Neural progenitor cell (in vitro differentiated cells): ENCODE results near the gene ZSCAN10. TPM values are rescaled to one million over a fixed set of nuclear protein-coding genes. Genes with fewer than 3 reads are reported as not detected.

Source experiments
- DNase-seq: peaks from one replicate; pipeline ENCODE4 v3.0.0-alpha.2; 2016; ENCODE audit warnings: low spot score
- H2AFZ ChIP-seq: fragments of 200-600 bp; sonication (generic); replicated peaks from 2 replicates; pipeline ENCODE4 v1.6.1; 2016; ENCODE audit warnings: antibody characterized with exemption
- H3F3A ChIP-seq: fragments of 200-600 bp; sonication (generic); 2 replicates; pipeline ENCODE4 v1.6.1; 2016; ENCODE audit warnings: antibody characterized with exemption, low read depth
- H3K27ac ChIP-seq: fragments of 200-600 bp; sonication (generic); 2 replicates; pipeline ENCODE4 v1.5.1; 2016; ENCODE audit warnings: mild to moderate bottlenecking
- H3K27me3 ChIP-seq: fragments of 200-600 bp; sonication (generic); 2 replicates; pipeline ENCODE4 v1.6.1; 2016; ENCODE audit warnings: mild to moderate bottlenecking, moderate library complexity
- H3K36me3 ChIP-seq: fragments of 200-600 bp; sonication (generic); 2 replicates; pipeline ENCODE4 v1.5.1; 2016
- H3K4me1 ChIP-seq: fragments of 200-600 bp; sonication (generic); 2 replicates; pipeline ENCODE4 v1.6.1; 2016; ENCODE audit warnings: mixed run types
- H3K4me2 ChIP-seq: fragments of 200-600 bp; sonication (generic); 2 replicates; pipeline ENCODE4 v1.6.1; 2016
- H3K4me3 ChIP-seq: fragments of 200-600 bp; sonication (generic); 2 replicates; pipeline ENCODE4 v1.5.1; 2016
- H3K79me2 ChIP-seq: fragments of 200-600 bp; sonication (generic); 2 replicates; pipeline ENCODE4 v1.6.1; 2016; ENCODE audit warnings: low read depth
- H3K9ac ChIP-seq: fragments of 200-600 bp; sonication (generic); 2 replicates; pipeline ENCODE4 v1.6.1; 2016
- H3K9me3 ChIP-seq: fragments of 200-600 bp; sonication (generic); 2 replicates; pipeline ENCODE4 v1.5.1; 2016; ENCODE audit warnings: low read depth
- H4K20me1 ChIP-seq: fragments of 200-600 bp; sonication (generic); 2 replicates; pipeline ENCODE4 v1.6.1; 2016; ENCODE audit warnings: low read depth
- H3K27ac Mint-ChIP-seq: 3 replicates; pipeline ENCODE4 v1.8.0; 2021; ENCODE audit warnings: mixed read lengths
- H3K27me3 Mint-ChIP-seq: 2 replicates; pipeline ENCODE4 v1.8.0; 2022; ENCODE audit warnings: low read depth, mild to moderate bottlenecking, inconsistent platforms, moderate library complexity, mixed read lengths; ENCODE audit not compliant: insufficient read depth
- H3K36me3 Mint-ChIP-seq: 3 replicates; pipeline ENCODE4 v1.8.0; 2021; ENCODE audit warnings: mixed read lengths
- H3K4me1 Mint-ChIP-seq: 3 replicates; pipeline ENCODE4 v1.8.0; 2021; ENCODE audit warnings: mixed read lengths
- H3K4me3 Mint-ChIP-seq: 3 replicates; pipeline ENCODE4 v1.8.0; 2021; ENCODE audit warnings: mild to moderate bottlenecking, moderate library complexity, mixed read lengths
- H3K9me3 Mint-ChIP-seq: 3 replicates; pipeline ENCODE4 v1.8.0; 2020; ENCODE audit warnings: mixed read lengths
- CTCF ChIP-seq: fragments of 200-600 bp; sonication (generic); IDR thresholded peaks from 2 replicates; pipeline ENCODE4 v1.5.1; 2017; ENCODE audit warnings: antibody characterized with exemption, mild to moderate bottlenecking
- EZH2 ChIP-seq: fragments of 200-600 bp; sonication (generic); IDR thresholded peaks from 2 replicates; pipeline ENCODE4 v1.6.1; 2017; ENCODE audit warnings: antibody characterized with exemption, mild to moderate bottlenecking, moderate library complexity
- EZH2phosphoT487 ChIP-seq: fragments of 200-600 bp; sonication (generic); IDR thresholded peaks from 2 replicates; pipeline ENCODE4 v1.6.1; 2017; ENCODE audit warnings: antibody characterized with exemption
- total RNA-seq: library from RNA; depleted of rRNA; stranded (reverse); fragments of >200 nt; gene quantifications from 2 replicates; pipeline ENCODE4 v1.2.3, GENCODE V29; 2015; ENCODE audit warnings: low replicate concordance

The ZSCAN10 gene
- total RNA-seq, 1 donor from 2014 or later = 5.4 TPM

GRCh38 chr16:3066440-3066748 is 32.7 kb downstream of the ZSCAN10 start:
- Histone ChIP-seq H3K4me1 (no peaks in the 10 kb centered on the region), H3K27ac (no peak overlapping the region), H3K9ac (no peak overlapping the region), H4K20me1 (no peaks in the 10 kb centered on the region), H3K36me3 (no peaks in the 10 kb centered on the region), H3K27me3 (peaks cover 5% of the 10 kb centered on the region), H2AFZ (no peak overlapping the region), H3K4me2 (no peak overlapping the region), H3K4me3 (no peak overlapping the region), H3K79me2 (no peaks in the 10 kb centered on the region), H3K9me3 (no peaks in the 10 kb centered on the region), H3F3A (no peaks in the 10 kb centered on the region)
- Mint-ChIP-seq H3K9me3 (no peaks in the 10 kb centered on the region), H3K27ac (no peak overlapping the region), H3K27me3 (peaks cover 10% of the 10 kb centered on the region), H3K36me3 (no peaks in the 10 kb centered on the region), H3K4me1 (no peaks in the 10 kb centered on the region), H3K4me3 (no peak overlapping the region)
- no peak for DNase-seq
- TF ChIP-seq CTCF (no peak), EZH2phosphoT487 (no peak), EZH2 (no peak)

- H3K9me3 ChIP-seq = no peaks in the 10 kb centered on the region
- DNase-seq = no peak
- no peaks in the 10 kb centered on the region for H3F3A ChIP-seq
- Mint-ChIP-seq H3K4me3 (peak overlapping the region; percentile 69), H3K9me3 (no peaks in the 10 kb centered on the region), H3K27ac (peak overlapping the region; percentile 74), H3K4me1 (no peaks in the 10 kb centered on the region), H3K27me3 (peaks cover 10% of the 10 kb centered on the region), H3K36me3 (no peaks in the 10 kb centered on the region)
- no peak overlapping the region for H3K27ac ChIP-seq
- TF ChIP-seq CTCF (no peak), EZH2 (no peak), EZH2phosphoT487 (no peak)
- H3K79me2 ChIP-seq = no peaks in the 10 kb centered on the region
- H3K9ac ChIP-seq = no peak overlapping the region
- no peak overlapping the region for H3K4me3 ChIP-seq
- no peaks in the 10 kb centered on the region for H4K20me1 ChIP-seq
- no peaks in the 10 kb centered on the region for H3K4me1 ChIP-seq
- no peaks in the 10 kb centered on the region for H3K36me3 ChIP-seq
- no peak overlapping the region for H2AFZ ChIP-seq
- no peak overlapping the region for H3K4me2 ChIP-seq
- peaks cover 9% of the 10 kb centered on the region for H3K27me3 ChIP-seq
Measured at GRCh38 chr16:3065742-3066439, 33.2 kb downstream of the ZSCAN10 start.

- Histone ChIP-seq H3K4me2 (no peak within 1 kb of the TSS), H3K27ac (no peak within 1 kb of the TSS), H3K36me3 (no peaks in the 10 kb centered on the region), H3F3A (no peaks in the 10 kb centered on the region), H2AFZ (no peak within 1 kb of the TSS), H3K27me3 (peaks cover 16% of the 10 kb centered on the region), H4K20me1 (no peaks in the 10 kb centered on the region), H3K9me3 (no peaks in the 10 kb centered on the region), H3K4me3 (no peak within 1 kb of the TSS), H3K79me2 (no peaks in the 10 kb centered on the region), H3K4me1 (no peaks in the 10 kb centered on the region), H3K9ac (no peak within 1 kb of the TSS)
- peaks cover under 1% of the 10 kb centered on the region for H3K4me1 Mint-ChIP-seq
- peak within 1 kb of the TSS; percentile 69 for H3K4me3 Mint-ChIP-seq
- H3K36me3 Mint-ChIP-seq = no peaks in the 10 kb centered on the region
- DNase-seq = no peak
- TF ChIP-seq EZH2phosphoT487 = no peak
- TF ChIP-seq EZH2 = no peak
- no peak for TF ChIP-seq CTCF
- peaks cover 12% of the 10 kb centered on the region for H3K27me3 Mint-ChIP-seq
- H3K27ac Mint-ChIP-seq = peak within 1 kb of the TSS; percentile 74
- H3K9me3 Mint-ChIP-seq = no peaks in the 10 kb centered on the region
Measured at GRCh38 chr16:3065069-3065741, 33.9 kb downstream of the ZSCAN10 start, which contains the start of gene IL32. Gene IL32 (plus strand): TSS chr16:3065640. CDS start chr16:3065812, 172 bp downstream.
